GM21367 (cell line): Measurements from ENCODE around the gene STK10.

Experiments used
- ATAC-seq: cut with Tn5 transposase; IDR thresholded peaks from one replicate; pipeline ENCODE4 v1.9.1; 2021; ENCODE audit not compliant: unreplicated experiment

The STK10 gene

DNA sequence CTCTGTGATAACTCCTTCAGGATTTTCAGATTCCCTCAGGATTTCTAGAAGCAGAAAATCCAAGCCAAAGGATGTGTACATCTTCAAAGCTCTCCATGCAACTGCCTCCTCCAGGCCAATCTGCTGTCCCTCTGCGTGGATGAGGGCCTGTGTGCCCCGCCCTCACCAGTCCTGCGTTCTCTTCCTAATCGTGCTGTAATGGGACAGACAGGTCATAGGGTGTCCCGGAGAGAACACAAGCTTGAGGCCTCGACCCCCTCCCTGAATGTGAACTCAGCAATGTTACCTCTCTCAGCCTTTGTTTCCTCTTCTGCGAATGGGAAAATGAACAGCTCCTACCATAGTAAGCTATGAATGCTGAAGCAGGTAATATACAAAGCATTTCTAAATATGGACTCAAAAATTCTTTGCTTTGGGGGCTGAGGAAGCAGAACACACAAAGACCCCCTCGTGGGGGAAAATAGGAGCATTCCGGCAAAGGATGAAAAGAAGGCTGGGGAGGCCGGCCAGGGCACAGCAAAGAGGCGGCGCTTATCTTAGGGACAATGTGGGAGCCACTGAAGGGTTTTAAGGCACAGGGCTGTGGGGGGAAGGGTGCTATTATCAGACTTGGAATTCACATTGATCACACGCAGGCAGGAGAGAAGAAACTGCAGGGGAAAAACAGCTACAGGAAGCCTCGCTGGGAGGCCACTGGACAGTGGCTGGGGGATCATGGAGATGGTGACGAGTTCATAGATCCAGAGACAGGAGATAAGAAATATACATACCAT is 124.4 kb downstream of the STK10 start:
- ATAC-seq: no peak

DNA sequence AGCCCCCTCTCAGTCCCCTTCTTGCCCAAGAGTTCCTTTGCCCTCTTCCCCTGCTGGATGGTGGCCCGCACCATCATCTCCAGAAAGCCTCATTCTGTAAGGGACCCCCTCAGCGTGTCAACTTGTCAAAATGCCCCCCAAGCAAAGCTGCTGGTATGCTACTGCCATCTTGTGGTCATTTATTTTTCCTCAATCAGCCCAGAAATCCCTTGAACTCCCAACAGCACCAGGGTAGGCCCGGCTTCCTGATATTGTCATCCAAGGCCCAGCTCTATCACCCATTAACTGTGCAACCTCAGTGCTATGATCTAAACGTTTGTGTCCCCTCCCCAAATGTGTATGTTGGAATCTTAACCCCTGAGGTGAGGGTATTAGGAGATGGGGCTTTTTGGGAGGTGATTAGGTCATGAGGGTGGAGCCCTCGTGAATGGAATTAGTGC is 128.3 kb downstream of the STK10 start:
- no peak for ATAC-seq

DNA sequence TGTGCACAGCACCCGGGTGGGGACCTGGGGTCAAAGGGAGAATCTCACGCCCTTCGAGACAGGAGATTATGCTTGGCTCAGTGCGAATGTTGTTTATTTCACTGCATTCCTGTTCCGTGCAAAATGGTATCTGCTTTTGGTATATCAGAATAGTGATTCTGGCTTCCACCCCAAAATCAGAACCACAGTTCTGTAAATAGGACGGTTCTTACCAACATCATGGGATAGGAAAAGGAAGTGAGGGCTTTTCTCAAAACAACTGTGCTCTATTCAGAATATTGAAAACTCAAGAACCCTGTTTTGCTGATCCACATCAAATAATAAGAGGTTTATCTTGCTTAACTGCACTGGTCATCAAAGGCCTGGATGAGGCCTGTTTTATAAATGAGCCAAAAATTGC is 129.9 kb downstream of the STK10 start:
- no peak for ATAC-seq

- ATAC-seq: no peak
Observed at GRCh38 chr5:172055996-172056395, 132.0 kb downstream of the STK10 start.

DNA sequence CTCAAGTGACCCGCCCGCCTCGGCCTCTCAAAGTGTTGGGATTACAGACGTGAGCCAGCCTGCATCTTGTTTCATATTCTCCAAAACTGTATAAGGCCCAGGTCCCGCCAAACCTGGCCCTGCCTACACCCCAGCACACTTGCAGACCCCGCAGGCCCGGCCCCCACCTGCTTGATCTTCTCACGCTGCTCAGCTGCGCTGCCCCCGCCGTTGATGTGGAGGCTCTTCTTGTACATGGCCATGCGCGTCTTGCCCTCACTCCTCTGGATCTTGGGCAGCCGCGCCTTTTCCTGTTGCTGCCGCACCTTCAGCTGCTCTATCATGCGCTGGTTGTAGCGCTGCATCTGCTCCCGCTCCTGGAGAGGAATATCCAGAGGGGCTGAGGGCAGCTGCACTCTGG is 132.6 kb downstream of the STK10 start:
- no peak for ATAC-seq

DNA sequence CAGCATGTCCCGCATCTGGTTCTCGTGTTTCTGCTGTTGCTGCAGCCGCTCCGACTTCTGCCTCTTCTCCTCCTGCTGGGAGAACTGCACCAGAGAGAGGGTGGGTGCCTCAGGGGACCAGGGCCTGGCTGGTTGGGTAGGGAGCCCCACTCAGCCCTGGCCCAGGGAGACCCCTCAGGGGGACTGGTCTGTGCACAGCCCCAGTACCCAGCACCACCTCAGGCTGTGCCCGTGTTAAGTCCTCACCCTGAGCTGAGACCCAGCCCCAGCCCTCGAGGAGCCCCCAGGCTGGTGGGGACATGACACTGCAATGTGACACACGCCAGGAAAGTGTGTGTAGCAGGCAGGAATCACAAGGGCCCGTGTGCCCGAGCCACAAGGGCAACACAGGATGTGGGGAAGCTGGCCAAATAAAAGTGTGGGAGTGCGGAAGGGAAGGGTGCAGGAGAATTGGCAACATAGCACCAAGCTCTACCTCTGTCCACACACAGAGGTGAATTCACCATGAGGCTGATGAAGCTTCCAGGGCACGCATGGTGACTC is 133.3 kb downstream of the STK10 start:
- ATAC-seq: no peak

- no peak for ATAC-seq
Observed at GRCh38 chr5:172052450-172053236, 135.4 kb downstream of the STK10 start.

- ATAC-seq: no peak
Observed at GRCh38 chr5:172051643-172052339, 136.2 kb downstream of the STK10 start.

DNA sequence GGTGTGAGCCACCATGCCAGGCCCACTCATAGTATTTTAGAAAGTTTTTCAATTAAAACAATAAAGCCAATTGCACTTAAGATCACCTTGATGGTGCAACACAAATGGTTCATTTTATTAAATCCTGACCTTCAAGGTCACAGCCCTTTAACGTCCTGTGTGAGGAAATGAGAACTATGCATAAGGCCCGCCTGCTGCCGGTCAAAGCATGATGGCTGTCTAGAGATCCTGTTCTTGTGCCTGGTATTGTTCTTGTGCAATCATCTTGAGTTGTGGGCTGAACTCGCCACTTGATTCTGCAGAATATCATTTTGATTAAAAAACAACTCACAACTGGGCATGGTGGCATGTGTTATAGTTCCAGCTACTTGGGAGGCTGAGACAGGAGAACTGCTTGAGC is 137.9 kb downstream of the STK10 start:
- no peak for ATAC-seq

- no peak for ATAC-seq
Observed at GRCh38 chr5:172049226-172049796, 138.7 kb downstream of the STK10 start.

- no peak for ATAC-seq
Observed at GRCh38 chr5:172048539-172049101, 139.4 kb downstream of the STK10 start.

GRCh38 chr5:172048170-172048422 is 139.9 kb downstream of the STK10 start:
- ATAC-seq: no peak

DNA sequence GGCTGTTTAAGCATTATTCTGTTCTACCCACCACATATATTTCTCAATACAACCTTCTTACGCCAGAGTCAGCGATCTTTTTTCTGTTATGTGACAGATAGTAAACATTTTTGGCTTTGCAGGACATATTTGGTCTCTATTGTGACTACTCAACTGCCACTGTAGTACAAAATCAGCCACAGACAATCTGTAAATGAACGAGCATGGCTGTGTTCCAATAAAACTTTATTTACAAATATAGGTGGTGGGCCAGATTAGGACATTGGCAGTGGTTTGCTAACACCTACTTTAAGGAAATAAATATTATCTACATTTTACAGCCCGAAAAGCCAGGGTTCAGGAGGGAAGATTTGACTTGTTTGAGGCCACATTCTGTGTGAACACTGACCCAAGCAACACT is 141.4 kb downstream of the STK10 start:
- ATAC-seq: no peak

DNA sequence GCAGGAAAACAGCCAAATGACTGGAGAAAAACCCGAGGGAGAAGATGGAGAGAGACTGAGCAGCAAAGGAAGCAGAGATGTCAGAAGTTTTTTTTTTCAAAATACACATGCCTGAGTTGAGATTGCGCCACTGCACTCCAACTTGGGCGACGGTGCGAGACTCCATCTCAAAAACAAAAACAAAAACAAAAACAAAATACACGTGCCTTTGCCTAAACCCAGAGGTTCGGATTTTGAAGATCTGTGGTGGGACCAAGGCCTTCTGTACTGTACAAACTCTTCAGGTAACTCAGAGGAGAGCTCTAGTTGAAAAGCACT is 142.8 kb downstream of the STK10 start:
- ATAC-seq: no peak

DNA sequence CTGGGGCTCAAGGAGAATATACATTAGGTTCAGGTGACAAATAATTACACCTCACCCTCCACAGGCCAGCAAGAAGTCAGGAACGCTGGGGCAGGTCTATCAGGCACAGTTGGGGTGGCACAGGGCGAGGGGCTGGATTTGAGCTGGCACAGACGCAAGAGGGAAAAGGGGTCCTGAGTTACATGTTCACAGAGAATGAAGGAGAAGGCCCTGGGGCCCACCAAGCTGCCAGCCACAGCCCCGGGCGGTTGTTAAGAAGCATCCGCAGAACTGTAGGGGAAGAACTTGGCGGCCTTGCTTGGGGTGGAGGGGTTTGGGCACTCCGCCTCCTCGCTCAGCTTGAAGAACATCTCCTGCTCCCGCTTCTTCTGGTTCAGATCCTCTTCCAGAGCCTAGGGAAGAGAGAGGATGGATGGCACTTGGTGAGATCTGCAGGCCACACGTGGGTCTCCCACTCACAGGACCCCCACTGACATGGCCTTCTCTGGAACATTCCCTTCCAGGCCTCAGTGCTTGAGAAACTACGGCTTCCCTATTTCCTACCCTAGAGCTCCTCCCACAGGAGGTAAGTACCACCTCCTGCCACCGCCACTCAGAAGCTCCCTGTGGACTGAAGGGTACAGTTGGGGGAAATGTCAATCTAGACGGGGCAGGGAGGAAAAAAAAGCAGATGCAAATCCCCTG is 143.3 kb downstream of the STK10 start:
- ATAC-seq: no peak

GRCh38 chr5:172043865-172044264 is 144.2 kb downstream of the STK10 start:
- no peak for ATAC-seq

DNA sequence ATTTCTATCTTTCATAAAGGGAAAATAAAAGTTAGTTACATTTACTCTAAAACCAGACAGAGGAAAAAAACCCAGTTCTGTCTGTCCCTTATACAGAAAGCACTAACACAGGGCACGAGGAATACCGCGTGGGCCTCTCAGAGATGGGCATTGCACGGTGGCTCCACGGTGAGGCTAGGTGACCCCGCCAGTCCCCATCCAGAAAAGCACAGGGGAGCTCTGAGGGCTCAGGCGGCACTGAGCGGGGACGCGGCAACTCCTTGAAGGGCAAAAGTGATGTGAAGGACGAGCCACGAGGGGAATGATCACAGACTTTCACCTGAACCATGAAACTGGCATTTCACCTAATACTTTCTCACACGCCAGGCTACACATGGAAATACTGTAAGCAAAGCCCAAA is 145.8 kb downstream of the STK10 start:
- ATAC-seq: no peak

GRCh38 chr5:172038167-172038566 is 149.9 kb downstream of the STK10 start:
- no peak for ATAC-seq

DNA sequence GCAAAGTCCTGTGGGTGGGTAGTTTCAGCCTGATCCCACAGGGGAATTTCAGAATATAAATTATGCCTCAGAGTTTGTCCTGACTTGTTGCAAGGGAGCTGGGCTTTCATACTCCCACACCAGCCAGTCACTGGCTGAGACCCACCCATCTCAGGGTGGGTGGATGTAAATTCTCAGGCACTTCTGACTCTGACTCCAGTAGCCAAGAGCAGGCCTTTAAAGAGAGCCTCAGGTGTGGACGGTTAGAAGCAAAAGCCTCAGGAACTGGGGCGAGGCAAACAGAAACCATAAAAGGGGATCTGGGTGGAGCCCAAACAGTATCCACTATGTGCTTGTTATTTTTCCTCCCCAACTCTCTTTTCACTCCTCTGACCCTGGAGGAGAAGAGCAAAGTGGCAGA is 153.0 kb downstream of the STK10 start:
- ATAC-seq: peak; percentile 81

GRCh38 chr5:172031894-172032461 is 156.0 kb downstream of the STK10 start:
- ATAC-seq: no peak
